ENCODE data around the gene NKAIN1.
"Not testable (repeated sequence)": the region's sequence is repeated elsewhere in the genome, so short reads cannot be mapped to it uniquely, and the experiment has no call there.

NKAIN1 gene

DNA sequence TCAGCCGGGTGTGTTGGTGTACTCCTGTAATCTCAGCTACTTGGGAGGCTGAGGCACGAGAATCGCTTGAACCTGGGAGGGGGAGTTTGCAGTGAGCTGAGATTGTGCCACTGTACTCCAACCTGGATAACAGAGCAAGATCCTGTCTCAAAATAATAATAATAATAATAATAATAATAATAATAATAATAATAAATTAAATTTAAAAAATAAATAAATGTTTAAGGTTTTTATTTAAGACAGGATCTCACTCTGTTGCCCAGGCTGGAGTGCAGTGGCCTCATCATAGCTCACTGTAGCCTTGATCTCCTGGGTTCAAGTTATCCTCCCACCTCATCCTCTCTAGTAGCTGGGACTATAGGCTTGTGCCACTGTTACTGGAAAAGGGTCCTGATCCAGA, 101.8 kb downstream of the NKAIN1 start:
- not testable (repeated sequence) for H4K8ac ChIP-seq (ENCODE audit: low read length)

GRCh38 chr1:31135973-31136600, 103.6 kb downstream of the NKAIN1 start:
- Histone ChIP-seq H3K18ac (ENCODE audit: low read depth in 1 of 2, low read length in 2 of 2) (no peak overlapping the region), H2BK120ac (ENCODE audit: low read depth, low read length) (no peak overlapping the region), H3K14ac (ENCODE audit: low read length in 2 of 2) (no peak overlapping the region), H2BK5ac (ENCODE audit: low read depth, low read length, poor library complexity, severe bottlenecking) (no peak overlapping the region), H3K4me1 (ENCODE audit: control insufficient read depth, insufficient read depth, low read depth, low read length) (no peaks in the 10 kb centered on the region), H3K27ac (ENCODE audit: low read length, poor library complexity, severe bottlenecking) (no peak overlapping the region), H3K4me3 (ENCODE audit: insufficient read depth in 1 of 2, low read depth in 1 of 2, low read length in 2 of 2) (no peak overlapping the region), H2BK12ac (ENCODE audit: low read length in 2 of 2) (no peak overlapping the region), H3K9ac (ENCODE audit: low read length) (no peak overlapping the region), H3K4me2 (ENCODE audit: low read length, poor library complexity, severe bottlenecking) (no peak overlapping the region), H4K8ac (ENCODE audit: low read length) (no peak overlapping the region), H3K9me3 (ENCODE audit: control insufficient read depth, low read length) (no peaks in the 10 kb centered on the region), H3K27me3 (ENCODE audit: control insufficient read depth in 1 of 2, insufficient read depth in 1 of 2, low read length in 2 of 2) (no peaks in the 10 kb centered on the region), H2BK15ac (ENCODE audit: low read depth, poor library complexity, severe bottlenecking) (no peak overlapping the region), H2AK5ac (ENCODE audit: low read length, severe bottlenecking) (no peak overlapping the region), H2AFZ (ENCODE audit: low read depth, low read length) (no peak overlapping the region), H3K79me1 (replicated peaks; ENCODE audit: low read length, poor library complexity, severe bottlenecking) (no peaks in the 10 kb centered on the region), H3K23ac (ENCODE audit: low read length in 2 of 2) (no peak overlapping the region), H4K91ac (ENCODE audit: low read length) (no peak overlapping the region), H3K4ac (ENCODE audit: low read depth in 1 of 2, low read length in 2 of 2) (no peak overlapping the region), H3K36me3 (ENCODE audit: control insufficient read depth in 1 of 2, insufficient read depth in 2 of 2, low read depth in 1 of 2, low read length in 2 of 2) (no peaks in the 10 kb centered on the region)
- DNase-seq = no peak
- WGBS = 85% methylated on average over 2 of the region's 2 CpGs

More for the DNA sequence above, 101.8 kb downstream of the NKAIN1 start:
- H3K18ac ChIP-seq (ENCODE audit: low read depth in 1 of 2, low read length in 2 of 2); H3K4ac ChIP-seq (ENCODE audit: low read depth in 1 of 2, low read length in 2 of 2); H2BK5ac ChIP-seq (ENCODE audit: low read depth, low read length, poor library complexity, severe bottlenecking); H4K91ac ChIP-seq (ENCODE audit: low read length); DNase-seq; H3K9ac ChIP-seq (ENCODE audit: low read length); H3K4me1 ChIP-seq (ENCODE audit: control insufficient read depth, insufficient read depth, low read depth, low read length); H3K4me2 ChIP-seq (ENCODE audit: low read length, poor library complexity, severe bottlenecking); H3K27me3 ChIP-seq (ENCODE audit: control insufficient read depth in 1 of 2, insufficient read depth in 1 of 2, low read length in 2 of 2); H3K79me1 ChIP-seq (replicated peaks; ENCODE audit: low read length, poor library complexity, severe bottlenecking); H3K23ac ChIP-seq (ENCODE audit: low read length in 2 of 2); H2BK120ac ChIP-seq (ENCODE audit: low read depth, low read length); H2BK12ac ChIP-seq (ENCODE audit: low read length in 2 of 2); H2AFZ ChIP-seq (ENCODE audit: low read depth, low read length); H3K4me3 ChIP-seq (ENCODE audit: insufficient read depth in 1 of 2, low read depth in 1 of 2, low read length in 2 of 2); H2AK5ac ChIP-seq (ENCODE audit: low read length, severe bottlenecking); H3K36me3 ChIP-seq (ENCODE audit: control insufficient read depth in 1 of 2, insufficient read depth in 2 of 2, low read depth in 1 of 2, low read length in 2 of 2); H2BK15ac ChIP-seq (ENCODE audit: low read depth, poor library complexity, severe bottlenecking); H3K14ac ChIP-seq (ENCODE audit: low read length in 2 of 2); H3K27ac ChIP-seq (ENCODE audit: low read length, poor library complexity, severe bottlenecking); H3K9me3 ChIP-seq (ENCODE audit: control insufficient read depth, low read length): not testable (repeated sequence)
- no CpG with 5 or more reads among the region's 3 CpGs for WGBS

DNA sequence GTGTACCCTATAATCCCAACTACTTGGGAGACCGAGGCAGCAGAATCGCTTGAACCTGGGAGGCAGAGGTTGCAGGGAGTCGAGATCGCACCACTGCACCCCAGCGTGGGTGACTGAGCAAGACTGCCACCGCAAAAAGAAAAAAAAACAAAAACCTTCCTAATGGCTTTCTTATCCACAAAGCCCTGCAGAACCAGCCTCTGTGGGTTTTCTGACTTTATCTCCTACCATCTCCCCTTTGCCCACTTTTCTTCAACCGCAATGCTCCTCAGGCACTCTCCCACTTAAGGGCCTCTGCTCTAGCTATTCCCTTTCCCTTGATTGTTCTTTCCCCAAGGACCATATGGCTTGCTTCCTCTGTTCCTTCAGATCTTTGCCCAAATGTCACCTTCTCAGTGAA, 106.3 kb downstream of the NKAIN1 start:
- 89% methylated on average over 7 of the region's 7 CpGs for WGBS
- Histone ChIP-seq H3K27ac (ENCODE audit: low read length, poor library complexity, severe bottlenecking) (no peak overlapping the region), H3K9ac (ENCODE audit: low read length) (no peak overlapping the region), H3K18ac (ENCODE audit: low read depth in 1 of 2, low read length in 2 of 2) (no peak overlapping the region), H3K14ac (ENCODE audit: low read length in 2 of 2) (no peak overlapping the region), H3K4me3 (ENCODE audit: insufficient read depth in 1 of 2, low read depth in 1 of 2, low read length in 2 of 2) (no peak overlapping the region), H2AK5ac (ENCODE audit: low read length, severe bottlenecking) (no peak overlapping the region), H3K9me3 (ENCODE audit: control insufficient read depth, low read length) (no peaks in the 10 kb centered on the region), H4K8ac (ENCODE audit: low read length) (no peak overlapping the region), H2BK5ac (ENCODE audit: low read depth, low read length, poor library complexity, severe bottlenecking) (no peak overlapping the region), H2BK15ac (ENCODE audit: low read depth, poor library complexity, severe bottlenecking) (no peak overlapping the region), H3K4me1 (ENCODE audit: control insufficient read depth, insufficient read depth, low read depth, low read length) (no peaks in the 10 kb centered on the region), H3K36me3 (ENCODE audit: control insufficient read depth in 1 of 2, insufficient read depth in 2 of 2, low read depth in 1 of 2, low read length in 2 of 2) (no peaks in the 10 kb centered on the region), H3K27me3 (ENCODE audit: control insufficient read depth in 1 of 2, insufficient read depth in 1 of 2, low read length in 2 of 2) (no peaks in the 10 kb centered on the region), H2AFZ (ENCODE audit: low read depth, low read length) (no peak overlapping the region), H3K23ac (ENCODE audit: low read length in 2 of 2) (no peak overlapping the region), H3K4me2 (ENCODE audit: low read length, poor library complexity, severe bottlenecking) (no peak overlapping the region), H4K91ac (ENCODE audit: low read length) (no peak overlapping the region), H2BK120ac (ENCODE audit: low read depth, low read length) (no peak overlapping the region), H2BK12ac (ENCODE audit: low read length in 2 of 2) (no peak overlapping the region), H3K79me1 (replicated peaks; ENCODE audit: low read length, poor library complexity, severe bottlenecking) (no peaks in the 10 kb centered on the region), H3K4ac (ENCODE audit: low read depth in 1 of 2, low read length in 2 of 2) (no peak overlapping the region)
- DNase-seq = no peak
